ENCODE results near the gene EFNA5. TPM values are rescaled to one million over a fixed set of nuclear protein-coding genes. Genes with fewer than 3 reads are reported as not detected.

EFNA5 gene
- total RNA-seq, 1 experiment from 2014 or later: 0.22 TPM

DNA sequence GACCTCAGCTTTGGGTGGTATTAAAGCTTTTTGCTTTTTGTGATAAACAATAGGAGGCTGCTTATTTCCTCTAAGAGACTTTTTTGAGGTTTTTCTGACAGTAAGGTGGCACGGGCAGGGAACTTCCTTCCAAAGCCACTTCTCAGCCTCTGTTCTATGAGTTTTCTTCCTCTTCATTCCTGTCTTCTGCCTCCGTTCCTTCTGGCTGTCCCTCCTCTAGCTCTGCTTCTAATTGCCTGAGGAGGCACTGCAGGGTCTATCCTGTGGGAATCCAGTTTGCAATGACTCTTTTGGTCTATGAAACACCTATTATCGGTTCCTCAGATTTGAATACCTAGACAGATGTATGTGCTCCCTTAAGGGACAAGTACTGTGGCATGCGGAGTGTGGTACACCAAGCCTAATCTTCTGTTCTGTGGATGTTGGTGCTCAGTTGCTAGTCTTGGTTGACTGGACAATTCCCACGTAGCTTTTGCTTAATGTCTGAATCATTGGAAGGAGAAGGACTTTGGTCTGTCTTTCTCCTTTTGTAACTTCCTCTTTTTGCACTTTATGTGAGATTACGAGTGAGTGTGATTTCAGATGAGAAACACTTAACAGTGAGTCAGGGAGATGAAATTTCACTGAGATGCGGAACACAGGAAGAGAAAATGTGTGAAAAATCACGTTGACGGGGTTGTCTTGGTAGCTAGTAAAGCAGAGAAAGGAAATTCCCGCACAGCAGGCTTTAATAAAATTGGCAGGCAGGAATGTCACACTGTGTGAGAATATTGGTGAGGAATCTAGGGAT, 305.2 kb downstream of the EFNA5 start:
- ChIA-PET RAD21 (ENCODE audit: low non-redundant PET in 1 of 2, low total read pairs in 2 of 2, uncharacterized antibody in 2 of 2, unreplicated experiment in 2 of 2) (no interaction called here), POLR2A (no interaction called here), CTCF (no interaction called here)
- BruUV-seq (replicated peaks): no TSS peak
- Histone ChIP-seq H2AFZ (ENCODE audit: low read depth, low read length, poor library complexity, severe bottlenecking) (no peak overlapping the region), H3K9me2 (ENCODE audit: insufficient read depth) (no peaks in the 10 kb centered on the region), H3K79me2 (ENCODE audit: insufficient read depth, low read length) (no peaks in the 10 kb centered on the region), H3K4me2 (ENCODE audit: low read length) (no peak overlapping the region), H3K4me3 (replicated peaks in 1 of 2; ENCODE audit: low read depth in 1 of 2, low read length in 2 of 2) (no peak overlapping the region), H3K27me3 (ENCODE audit: insufficient read depth, low read length) (no peaks in the 10 kb centered on the region), H3K36me3 (ENCODE audit: control insufficient read depth in 1 of 2, insufficient read depth in 2 of 2, low read length in 2 of 2) (no peaks in the 10 kb centered on the region), H3K4me1 (ENCODE audit: control insufficient read depth in 1 of 2, insufficient read depth in 2 of 2, low read length in 2 of 2) (no peaks in the 10 kb centered on the region), H3K9ac (ENCODE audit: low read length) (no peak overlapping the region), H4K20me1 (ENCODE audit: insufficient read depth) (no peaks in the 10 kb centered on the region), H3K27ac (ENCODE audit: low read depth, low read length) (no peak overlapping the region), H3K9me3 (ENCODE audit: control insufficient read depth in 1 of 2, insufficient read depth in 1 of 2, low read depth in 1 of 2, low read length in 2 of 2) (no peaks in the 10 kb centered on the region)
- no peak for ATAC-seq
- no peak for DNase-seq (ENCODE audit: low read depth, low spot score)
- TF ChIP-seq SRF (IDR thresholded peaks at IDR 0.05; ENCODE audit: low read depth) (no peak), ELF1 (IDR thresholded peaks at IDR 0.05; ENCODE audit: borderline replicate concordance, low read depth) (no peak), EZH2phosphoT487 (IDR thresholded peaks at IDR 0.05; ENCODE audit: borderline replicate concordance) (no peak), EGR1 (IDR thresholded peaks at IDR 0.05; ENCODE audit: low read depth) (no peak), POLR2AphosphoS5 (IDR thresholded peaks at IDR 0.05; ENCODE audit: low read depth, low read length) (no peak), YY1 (IDR thresholded peaks at IDR 0.05; ENCODE audit: extremely low read depth, insufficient replicate concordance, low read depth, low read length) (no peak), ZFX (IDR thresholded peaks at IDR 0.05) (no peak), MAX (IDR thresholded peaks at IDR 0.05) (no peak), FOSL1 (IDR thresholded peaks at IDR 0.05; ENCODE audit: low read depth) (no peak), CBX3 (IDR thresholded peaks at IDR 0.05; ENCODE audit: low read depth) (no peak), REST (IDR thresholded peaks at IDR 0.05; ENCODE audit: low read depth) (no peak)
- intact Hi-C loops (cut with micrococcal nuclease): no loop called here
